Panc1 (cell line): ENCODE measurements around the gene TWSG1. TPM values are rescaled to one million over a fixed set of nuclear protein-coding genes. Genes with fewer than 3 reads are reported as not detected.

Experiments
- ATAC-seq: fragments of 200-7000 bp; cut with Tn5 transposase; 2 replicates; pipeline ENCODE4 v1.9.1; 2020; ENCODE audit warnings: mild to moderate bottlenecking, moderate library complexity
- BruUV-seq: library from RNA; stranded (reverse); fragments of 400-500 nt; replicated peaks from 2 replicates; lab custom pipeline; 2021; lab: Mats Ljungman, UMichigan
- CTCF ChIA-PET: fragments of 300-600 bp; sonication (Branson Sonifier 250); formaldehyde crosslinking; loops from one replicate; lab custom pipeline; 2022; ENCODE audit warnings: antibody characterized with exemption; lab: Charles Lee
- POLR2A ChIA-PET: fragments of 300-600 bp; sonication (Branson Sonifier 250); formaldehyde crosslinking; loops from one replicate; lab custom pipeline; 2022; ENCODE audit warnings: antibody characterized with exemption; lab: Charles Lee
- DNase-seq: peaks from one replicate; pipeline ENCODE4 v3.0.0-alpha.2; 2010; ENCODE audit warnings: low read depth, low spot score
- H3K27ac ChIP-seq: 2 replicates; pipeline ENCODE4 v1.5.1; 2011; ENCODE audit warnings: mild to moderate bottlenecking, low read length, inconsistent platforms
- H3K27me3 ChIP-seq: fragments of 200-500 bp; sonication (Bioruptor generic); 2 replicates; pipeline ENCODE4 v1.6.0; 2014; ENCODE audit warnings: low read length, inconsistent platforms; ENCODE audit not compliant: control insufficient read depth, insufficient read depth
- H3K36me3 ChIP-seq: fragments of 200-500 bp; sonication (Bioruptor generic); 2 replicates; pipeline ENCODE4 v1.5.1; 2014; ENCODE audit warnings: inconsistent platforms, mild to moderate bottlenecking, low read length, moderate library complexity; ENCODE audit not compliant: control insufficient read depth, insufficient read depth
- H3K4me1 ChIP-seq: 2 replicates; pipeline ENCODE4 v1.5.1; 2011; ENCODE audit warnings: inconsistent platforms, mild to moderate bottlenecking, low read length, moderate library complexity; ENCODE audit not compliant: control insufficient read depth, insufficient read depth
- H3K4me3 ChIP-seq, 2 experiments: 2 replicates each; pipeline ENCODE4 v1.5.1; 2011 to 2012; ENCODE audit warnings: low read depth in 2 of 2, low read length in 2 of 2, mild to moderate bottlenecking in 2 of 2, inconsistent platforms in 1 of 2, moderate library complexity in 1 of 2
- H3K9me3 ChIP-seq: fragments of 200-500 bp; sonication (Bioruptor generic); 2 replicates; pipeline ENCODE4 v1.5.1; 2014; ENCODE audit warnings: low read depth, mild to moderate bottlenecking, inconsistent platforms, low read length, moderate library complexity; ENCODE audit not compliant: control insufficient read depth, insufficient read depth
- POLR2AphosphoS5 ChIP-seq: IDR thresholded peaks from 2 replicates; pipeline ENCODE4 v1.6.1; 2012; ENCODE audit warnings: mild to moderate bottlenecking, low read depth, low read length, moderate library complexity
- REST ChIP-seq, 2 experiments: IDR thresholded peaks; 2 replicates each; pipeline ENCODE4 v1.6.1; 2011 to 2012; ENCODE audit warnings: low read depth in 2 of 2, control low read depth in 1 of 2, low read length in 1 of 2, mild to moderate bottlenecking in 1 of 2, moderate library complexity in 1 of 2; ENCODE audit not compliant: insufficient read depth in 1 of 2
- SIN3A ChIP-seq: IDR thresholded peaks from 2 replicates; pipeline ENCODE4 v1.6.1; 2012; ENCODE audit warnings: low read depth, mild to moderate bottlenecking, low read length, moderate library complexity, borderline replicate concordance; ENCODE audit not compliant: insufficient read depth
- TCF7L2 ChIP-seq: IDR thresholded peaks from 2 replicates; pipeline ENCODE4 v1.6.1; 2011; ENCODE audit warnings: mild to moderate bottlenecking, low read depth, low read length, inconsistent platforms
- in situ Hi-C: cut with HindIII; loops from 2 replicates; pipeline ENCODE4 v1.10.0; 2016; ENCODE audit warnings: low sequenced_read_pairs, low pct_unique_long_range_greater_than_20kb
- intact Hi-C: fragments of 100-400 bp; cut with micrococcal nuclease; formaldehyde crosslinking; loops from one replicate; pipeline ENCODE4 v1.10.0; 2022; ENCODE audit not compliant: unreplicated experiment
- total RNA-seq: library from RNA; stranded (reverse); gene quantifications from one replicate; pipeline ENCODE4 v1.2.1, GENCODE V29; 2021; ENCODE audit not compliant: unreplicated experiment
- TF ChIP-seq, protein P1 (sequence below): fragments of 450-650 bp; IDR thresholded peaks from 2 replicates; pipeline ENCODE4 v1.5.1; 2017; ENCODE audit warnings: mild to moderate bottlenecking

Gene TWSG1
- total RNA-seq, 1 experiment from 2014 or later, result 54.1 TPM

GRCh38 chr18:9444549-9444948 lies 110.0 kb downstream of the TWSG1 start:
- Histone ChIP-seq H3K27ac (no peak overlapping the region), H3K27me3 (no peaks in the 10 kb centered on the region), H3K9me3 (no peaks in the 10 kb centered on the region), H3K36me3 (no peaks in the 10 kb centered on the region), H3K4me1 (no peaks in the 10 kb centered on the region), H3K4me3 (no peak overlapping the region)
- POLR2A ChIA-PET, result no interaction called here
- no TSS peak for BruUV-seq
- DNase-seq (no peak), ATAC-seq (no peak)
- TF ChIP-seq TCF7L2, result no peak
- TF ChIP-seq, protein P1, sequence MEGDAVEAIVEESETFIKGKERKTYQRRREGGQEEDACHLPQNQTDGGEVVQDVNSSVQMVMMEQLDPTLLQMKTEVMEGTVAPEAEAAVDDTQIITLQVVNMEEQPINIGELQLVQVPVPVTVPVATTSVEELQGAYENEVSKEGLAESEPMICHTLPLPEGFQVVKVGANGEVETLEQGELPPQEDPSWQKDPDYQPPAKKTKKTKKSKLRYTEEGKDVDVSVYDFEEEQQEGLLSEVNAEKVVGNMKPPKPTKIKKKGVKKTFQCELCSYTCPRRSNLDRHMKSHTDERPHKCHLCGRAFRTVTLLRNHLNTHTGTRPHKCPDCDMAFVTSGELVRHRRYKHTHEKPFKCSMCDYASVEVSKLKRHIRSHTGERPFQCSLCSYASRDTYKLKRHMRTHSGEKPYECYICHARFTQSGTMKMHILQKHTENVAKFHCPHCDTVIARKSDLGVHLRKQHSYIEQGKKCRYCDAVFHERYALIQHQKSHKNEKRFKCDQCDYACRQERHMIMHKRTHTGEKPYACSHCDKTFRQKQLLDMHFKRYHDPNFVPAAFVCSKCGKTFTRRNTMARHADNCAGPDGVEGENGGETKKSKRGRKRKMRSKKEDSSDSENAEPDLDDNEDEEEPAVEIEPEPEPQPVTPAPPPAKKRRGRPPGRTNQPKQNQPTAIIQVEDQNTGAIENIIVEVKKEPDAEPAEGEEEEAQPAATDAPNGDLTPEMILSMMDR, result no peak
- no peak for TF ChIP-seq POLR2AphosphoS5
- no peak for TF ChIP-seq SIN3A
- no peak for TF ChIP-seq REST (IDR thresholded peaks at IDR 0.05; ENCODE audit: insufficient read depth in 1 of 2, low read depth in 2 of 2, low read length in 1 of 2)
- CTCF ChIA-PET, result no interaction called here
- in situ Hi-C loops, result no loop called here
- intact Hi-C loops, result no loop called here

GRCh38 chr18:9446839-9447238 lies 112.3 kb downstream of the TWSG1 start:
- no peak for DNase-seq
- no TSS peak for BruUV-seq
- in situ Hi-C loops, result no loop called here
- intact Hi-C loops, result no loop called here
- POLR2A ChIA-PET, result no interaction called here
- ATAC-seq, result no peak
- Histone ChIP-seq H3K4me3 (no peak overlapping the region), H3K4me1 (no peaks in the 10 kb centered on the region), H3K27me3 (no peaks in the 10 kb centered on the region), H3K36me3 (no peaks in the 10 kb centered on the region), H3K27ac (no peak overlapping the region), H3K9me3 (no peaks in the 10 kb centered on the region)
- TF ChIP-seq TCF7L2, result no peak
- no peak for TF ChIP-seq POLR2AphosphoS5
- no peak for TF ChIP-seq REST (IDR thresholded peaks at IDR 0.05; ENCODE audit: insufficient read depth in 1 of 2, low read depth in 2 of 2, low read length in 1 of 2)
- TF ChIP-seq, protein P1, result no peak
- TF ChIP-seq SIN3A, result no peak
- CTCF ChIA-PET, result no interaction called here
